OCI-LY1 (cell line): ENCODE data around the gene AKAP13.

Experiments used
- H2AFZ ChIP-seq: fragments of 200-600 bp; sonication (generic), shearing (Covaris generic); 2 replicates; pipeline ENCODE4 v1.6.0; 2014; ENCODE audit warnings: antibody characterized with exemption, mild to moderate bottlenecking, low read length
- H3F3A ChIP-seq: fragments of 200-600 bp; sonication (generic), shearing (Covaris generic); 2 replicates; pipeline ENCODE4 v1.6.0; 2014; ENCODE audit warnings: mild to moderate bottlenecking, antibody characterized with exemption, low read length, moderate library complexity; ENCODE audit not compliant: insufficient read depth
- H3K27ac ChIP-seq: fragments of 200-600 bp; sonication (generic); 2 replicates; pipeline ENCODE4 v1.5.1; 2014; ENCODE audit warnings: low read length, mixed run types, mild to moderate bottlenecking, low read depth; ENCODE audit not compliant: poor library complexity, severe bottlenecking
- H3K27me3 ChIP-seq: fragments of 200-600 bp; sonication (generic); 2 replicates; pipeline ENCODE4 v1.6.0; 2014; ENCODE audit warnings: antibody characterized with exemption, mild to moderate bottlenecking, low read length, moderate library complexity; ENCODE audit not compliant: insufficient read depth
- H3K36me3 ChIP-seq: fragments of 200-600 bp; sonication (generic); 2 replicates; pipeline ENCODE4 v1.6.1; 2014; ENCODE audit warnings: mild to moderate bottlenecking, antibody characterized with exemption, low read length, moderate library complexity, mixed read lengths; ENCODE audit not compliant: insufficient read depth
- H3K4me1 ChIP-seq: fragments of 200-600 bp; sonication (generic); 2 replicates; pipeline ENCODE4 v1.5.1; 2014; ENCODE audit warnings: mild to moderate bottlenecking, low read length, moderate library complexity; ENCODE audit not compliant: insufficient read depth, severe bottlenecking
- H3K4me2 ChIP-seq: fragments of 200-600 bp; sonication (generic), shearing (Covaris generic); 2 replicates; pipeline ENCODE4 v1.6.1; 2014; ENCODE audit warnings: low read length
- H3K4me3 ChIP-seq: fragments of 200-600 bp; sonication (generic); 2 replicates; pipeline ENCODE4 v1.5.1; 2014; ENCODE audit warnings: low read length, low read depth, mild to moderate bottlenecking, mixed read lengths; ENCODE audit not compliant: poor library complexity, severe bottlenecking
- H3K79me2 ChIP-seq: fragments of 200-600 bp; shearing (Covaris generic); 2 replicates; pipeline ENCODE4 v1.6.1; 2016; ENCODE audit warnings: mixed run types, low read length, mixed read lengths; ENCODE audit not compliant: insufficient read depth
- H3K9ac ChIP-seq: fragments of 200-600 bp; sonication (generic), shearing (Covaris generic); 2 replicates; pipeline ENCODE4 v1.6.1; 2014; ENCODE audit warnings: mild to moderate bottlenecking, low read length, mixed read lengths
- H3K9me2 ChIP-seq: fragments of 200-600 bp; sonication (generic), shearing (Covaris generic); 2 replicates; pipeline ENCODE4 v1.6.1; 2014; ENCODE audit warnings: low read depth, mild to moderate bottlenecking, low read length, mixed read lengths
- H3K9me3 ChIP-seq: fragments of 200-600 bp; shearing (Covaris generic); 2 replicates; pipeline ENCODE4 v1.6.1; 2014; ENCODE audit warnings: low read length, mixed read lengths
- H4K20me1 ChIP-seq: fragments of 200-600 bp; sonication (generic), shearing (Covaris generic); 2 replicates; pipeline ENCODE4 v1.6.0; 2016; ENCODE audit warnings: mild to moderate bottlenecking, low read length; ENCODE audit not compliant: insufficient read depth
- EZH2 ChIP-seq: fragments of 200-600 bp; sonication (generic), shearing (Covaris generic); IDR thresholded peaks from 2 replicates; pipeline ENCODE4 v1.8.0; 2017; ENCODE audit warnings: borderline replicate concordance, mixed run types, mild to moderate bottlenecking, antibody characterized with exemption, low read length, moderate library complexity, mixed read lengths
- TF ChIP-seq, protein P1 (sequence below): fragments of 200-600 bp; sonication (generic), shearing (Covaris generic); IDR thresholded peaks from 2 replicates; pipeline ENCODE4 v1.5.1; 2017; ENCODE audit warnings: mild to moderate bottlenecking, antibody characterized with exemption, low read length, moderate library complexity, mixed read lengths

Gene AKAP13

DNA sequence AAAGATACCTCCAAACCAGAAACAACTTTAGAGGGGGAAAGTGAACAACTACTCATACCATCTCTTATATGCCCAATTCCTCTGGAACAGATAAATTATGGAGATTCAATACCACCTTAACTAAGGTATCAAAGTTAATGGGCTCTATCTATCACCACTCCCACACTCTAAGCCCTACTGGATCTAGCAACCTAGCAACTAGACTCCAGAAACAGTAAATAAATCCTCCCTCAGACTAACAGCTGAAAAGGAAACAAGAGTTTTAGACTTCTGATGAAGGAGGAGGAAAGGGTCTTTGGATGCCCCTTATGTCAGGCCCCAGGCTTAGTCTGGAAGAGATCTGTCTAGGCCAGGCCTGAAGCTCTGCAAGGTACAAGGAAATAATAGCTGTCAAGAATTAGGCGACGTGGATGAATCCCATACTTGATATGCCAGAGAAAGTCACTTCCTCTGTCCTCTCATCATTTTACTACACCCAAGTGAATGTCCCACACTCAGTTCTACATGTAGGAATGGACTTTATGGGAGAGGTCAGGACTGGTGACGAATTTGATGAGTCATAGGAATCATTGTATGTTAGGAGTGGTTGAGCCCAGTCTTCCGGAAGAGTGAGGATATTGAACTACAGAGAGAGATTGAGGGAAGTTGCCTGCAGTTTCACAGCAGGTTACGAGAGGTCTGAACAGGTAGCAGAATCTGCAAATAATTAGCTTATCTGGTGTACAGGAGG, 113.8 kb downstream of the AKAP13 start:
- no peak for TF ChIP-seq EZH2
- TF ChIP-seq, protein P1, sequence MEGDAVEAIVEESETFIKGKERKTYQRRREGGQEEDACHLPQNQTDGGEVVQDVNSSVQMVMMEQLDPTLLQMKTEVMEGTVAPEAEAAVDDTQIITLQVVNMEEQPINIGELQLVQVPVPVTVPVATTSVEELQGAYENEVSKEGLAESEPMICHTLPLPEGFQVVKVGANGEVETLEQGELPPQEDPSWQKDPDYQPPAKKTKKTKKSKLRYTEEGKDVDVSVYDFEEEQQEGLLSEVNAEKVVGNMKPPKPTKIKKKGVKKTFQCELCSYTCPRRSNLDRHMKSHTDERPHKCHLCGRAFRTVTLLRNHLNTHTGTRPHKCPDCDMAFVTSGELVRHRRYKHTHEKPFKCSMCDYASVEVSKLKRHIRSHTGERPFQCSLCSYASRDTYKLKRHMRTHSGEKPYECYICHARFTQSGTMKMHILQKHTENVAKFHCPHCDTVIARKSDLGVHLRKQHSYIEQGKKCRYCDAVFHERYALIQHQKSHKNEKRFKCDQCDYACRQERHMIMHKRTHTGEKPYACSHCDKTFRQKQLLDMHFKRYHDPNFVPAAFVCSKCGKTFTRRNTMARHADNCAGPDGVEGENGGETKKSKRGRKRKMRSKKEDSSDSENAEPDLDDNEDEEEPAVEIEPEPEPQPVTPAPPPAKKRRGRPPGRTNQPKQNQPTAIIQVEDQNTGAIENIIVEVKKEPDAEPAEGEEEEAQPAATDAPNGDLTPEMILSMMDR = no peak
- H3K27me3 ChIP-seq = no peaks in the 10 kb centered on the region
- peak overlapping the region; percentile 59 for H3K27ac ChIP-seq
- peak overlapping the region; percentile 5 for H3K4me3 ChIP-seq
- H3K4me1 ChIP-seq = peaks cover 90% of the 10 kb centered on the region
- H3K9me2 ChIP-seq = no peaks in the 10 kb centered on the region
- H3F3A ChIP-seq = no peaks in the 10 kb centered on the region
- H3K4me2 ChIP-seq = peak overlapping the region; percentile 34; the same call in 1 of the 2 replicates
- H3K79me2 ChIP-seq = peaks cover 6% of the 10 kb centered on the region; the same call in 1 of the 2 replicates
- no peak overlapping the region for H2AFZ ChIP-seq
- no peaks in the 10 kb centered on the region for H4K20me1 ChIP-seq
- H3K36me3 ChIP-seq = no peaks in the 10 kb centered on the region
- H3K9me3 ChIP-seq = no peaks in the 10 kb centered on the region
- H3K9ac ChIP-seq = no peak overlapping the region

DNA sequence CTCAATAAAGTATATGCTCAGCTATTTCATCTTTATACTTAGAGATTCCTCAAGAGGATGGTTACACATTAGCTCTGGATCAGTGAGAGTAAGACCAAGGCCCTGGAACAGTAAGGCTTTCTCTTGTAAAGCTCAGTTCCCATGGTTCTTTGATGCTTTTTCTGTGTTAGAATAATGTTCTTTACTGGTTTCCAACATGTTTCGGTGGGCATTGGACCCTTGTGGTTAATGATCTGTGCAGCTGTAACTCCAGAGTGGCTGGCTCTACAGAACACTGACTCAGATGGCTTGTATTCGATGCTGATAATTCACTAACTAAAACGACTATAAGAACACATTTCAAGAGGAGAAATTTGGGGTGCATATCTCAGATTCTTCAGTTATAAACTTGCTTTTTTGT, 114.7 kb downstream of the AKAP13 start:
- Histone ChIP-seq H3K9me2 (no peaks in the 10 kb centered on the region), H3K27ac (peak overlapping the region; percentile 59), H3K36me3 (no peaks in the 10 kb centered on the region), H4K20me1 (no peaks in the 10 kb centered on the region), H3K79me2 (0 out of 2 replicates have a peak, but pooled peaks cover 6% of the 10 kb centered on the region), H3F3A (no peaks in the 10 kb centered on the region), H3K4me2 (peak overlapping the region; percentile 34; the same call in 1 of the 2 replicates), H3K9ac (no peak overlapping the region; the same call in 1 of the 2 replicates), H2AFZ (no peak overlapping the region), H3K4me1 (peaks cover 90% of the 10 kb centered on the region), H3K9me3 (no peaks in the 10 kb centered on the region), H3K27me3 (no peaks in the 10 kb centered on the region), H3K4me3 (no peak overlapping the region)
- TF ChIP-seq EZH2 = no peak
- TF ChIP-seq, protein P1 = no peak

DNA sequence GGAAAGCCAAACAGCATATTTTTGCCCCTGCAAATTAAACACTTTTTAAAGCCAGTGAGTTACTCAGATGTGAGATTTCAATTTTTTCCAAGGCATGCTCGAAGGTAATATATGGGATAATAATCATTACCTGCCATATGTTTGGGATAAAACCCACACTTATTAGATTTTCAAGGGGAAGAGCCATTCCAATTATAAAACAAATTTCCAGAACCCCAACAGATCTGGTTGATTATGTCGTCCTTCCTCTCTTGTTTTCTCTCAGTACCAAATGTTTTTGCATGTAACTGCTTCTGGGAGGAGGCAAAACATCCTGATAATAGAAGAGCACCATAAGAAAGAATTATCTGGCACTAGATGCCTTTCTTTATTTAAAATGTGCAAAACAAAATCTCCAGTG, 115.1 kb downstream of the AKAP13 start:
- Histone ChIP-seq H3K79me2 (0 out of 2 replicates have a peak, but pooled peaks cover 6% of the 10 kb centered on the region), H2AFZ (no peak overlapping the region), H3K36me3 (no peaks in the 10 kb centered on the region), H3K27ac (peak overlapping the region; percentile 59), H4K20me1 (no peaks in the 10 kb centered on the region), H3K4me1 (peaks cover 90% of the 10 kb centered on the region), H3F3A (no peaks in the 10 kb centered on the region), H3K9ac (no peak overlapping the region; the same call in 1 of the 2 replicates), H3K9me3 (no peaks in the 10 kb centered on the region), H3K27me3 (no peaks in the 10 kb centered on the region), H3K4me2 (peak overlapping the region; percentile 34; the same call in 1 of the 2 replicates), H3K4me3 (no peak overlapping the region), H3K9me2 (no peaks in the 10 kb centered on the region)
- no peak for TF ChIP-seq EZH2
- TF ChIP-seq, protein P1 = no peak
